Measurements from ENCODE around the gene TMEM205. TPM values are rescaled to one million over a fixed set of nuclear protein-coding genes. Genes with fewer than 3 reads are reported as not detected.
A peak's percentile ranks its signal among the peaks of the same experiment; 100 is the strongest.
"Not testable (repeated sequence)": the region's sequence is repeated elsewhere in the genome, so short reads cannot be mapped to it uniquely, and the experiment has no call there.

The TMEM205 gene
- total and polyA plus RNA-seq, 2 experiments from 2014 or later: 84.6 to 152 TPM

- Histone ChIP-seq H3K27me3 (replicated peaks; ENCODE audit: insufficient read depth) (no peaks in the 10 kb centered on the region), H3K27ac (no peak overlapping the region), H4K20me1 (ENCODE audit: insufficient read depth) (no peaks in the 10 kb centered on the region), H3K9ac (peak overlapping the region; percentile 85), H3K9me2 (ENCODE audit: insufficient read depth) (no peaks in the 10 kb centered on the region), H3K4me2 (ENCODE audit: unreplicated experiment) (peak overlapping the region; percentile 84), H3K4me1 (ENCODE audit: insufficient read depth) (peaks cover 16% of the 10 kb centered on the region), H3K9me3 (ENCODE audit: low read depth) (no peaks in the 10 kb centered on the region), H3F3A (ENCODE audit: insufficient read depth) (peaks cover 21% of the 10 kb centered on the region), H2AFZ (peak overlapping the region; percentile 94; the same call in 1 of the 2 replicates), H3K79me2 (ENCODE audit: insufficient read depth) (no peaks in the 10 kb centered on the region), H3K4me3 (peak overlapping the region; percentile 85), H3K36me3 (ENCODE audit: low read depth) (no peaks in the 10 kb centered on the region)
- TF ChIP-seq EZH2 (IDR thresholded peaks at IDR 0.05; ENCODE audit: insufficient read depth, poor library complexity, severe bottlenecking) (no peak), EZH2phosphoT487 (IDR thresholded peaks at IDR 0.05; ENCODE audit: insufficient read depth, low read depth) (no peak)
- DNase-seq: peak; percentile 40
- 38 to 42% methylated on average over 15 of the region's 15 CpGs for WGBS, 2 experiments (ENCODE audit: low coverage in 1 of 2, low lambda C conversion rate in 2 of 2, missing lambda C conversion rate in 2 of 2)
- in situ Hi-C loops (cut with MboI): no loop called here
These were observed 805 bp downstream of the TMEM205 start for GRCh38 chr19:11345122-11345803.

DNA sequence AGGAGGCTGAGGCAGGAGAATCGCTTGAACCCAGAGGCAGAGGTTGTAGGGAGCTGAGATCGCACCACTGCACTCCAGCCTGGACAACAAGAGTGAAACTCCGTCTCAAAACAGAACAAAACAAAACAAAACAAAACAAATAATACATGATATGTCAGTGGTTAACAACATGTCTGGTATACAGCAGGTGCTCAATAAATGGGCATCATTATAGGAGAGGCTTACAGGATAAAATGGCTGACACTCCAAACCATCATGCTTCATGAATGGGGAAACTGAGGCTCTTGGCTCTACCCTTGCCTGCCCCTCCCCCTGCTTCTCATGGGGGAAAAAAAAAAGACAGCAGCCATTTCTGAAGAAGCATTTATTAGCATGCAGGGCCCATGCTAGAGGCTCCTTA, 3.6 kb downstream of the TMEM205 start:
- Histone ChIP-seq H3K27me3 (replicated peaks; ENCODE audit: insufficient read depth) (no peaks in the 10 kb centered on the region), H3K4me3 (no peak overlapping the region), H3K9me2 (ENCODE audit: insufficient read depth) (no peaks in the 10 kb centered on the region), H3K36me3 (ENCODE audit: low read depth) (no peaks in the 10 kb centered on the region), H3K79me2 (ENCODE audit: insufficient read depth) (no peaks in the 10 kb centered on the region), H3K9me3 (ENCODE audit: low read depth) (no peaks in the 10 kb centered on the region), H3K27ac (no peak overlapping the region), H4K20me1 (ENCODE audit: insufficient read depth) (no peaks in the 10 kb centered on the region), H3K9ac (no peak overlapping the region), H3K4me1 (ENCODE audit: insufficient read depth) (peaks cover 21% of the 10 kb centered on the region), H3K4me2 (ENCODE audit: unreplicated experiment) (no peak overlapping the region), H2AFZ (no peak overlapping the region), H3F3A (ENCODE audit: insufficient read depth) (peaks cover 21% of the 10 kb centered on the region)
- in situ Hi-C loops (cut with MboI): no loop called here
- WGBS, 2 experiments (ENCODE audit: low coverage in 1 of 2, low lambda C conversion rate in 2 of 2, missing lambda C conversion rate in 2 of 2): 87 to 88% methylated on average over 3 of the region's 3 CpGs
- DNase-seq: no peak
- no peak for TF ChIP-seq EZH2phosphoT487 (IDR thresholded peaks at IDR 0.05; ENCODE audit: insufficient read depth, low read depth)
- TF ChIP-seq EZH2 (IDR thresholded peaks at IDR 0.05; ENCODE audit: insufficient read depth, poor library complexity, severe bottlenecking): no peak

- H4K20me1 ChIP-seq (ENCODE audit: insufficient read depth); H3K79me2 ChIP-seq (ENCODE audit: insufficient read depth); in situ Hi-C loops (cut with MboI); H3K9me3 ChIP-seq (ENCODE audit: low read depth); H3K36me3 ChIP-seq (ENCODE audit: low read depth); H3K9me2 ChIP-seq (ENCODE audit: insufficient read depth); DNase-seq; H3K27ac ChIP-seq; H3K27me3 ChIP-seq (replicated peaks; ENCODE audit: insufficient read depth): not testable (repeated sequence)
- H3K9ac ChIP-seq: peak overlapping the region; percentile 68; the same call in 1 of the 2 replicates
- H2AFZ ChIP-seq: peak overlapping the region; percentile 90
- 64 to 67% methylated on average over 8 of the region's 8 CpGs for WGBS, 2 experiments (ENCODE audit: low coverage in 1 of 2, low lambda C conversion rate in 2 of 2, missing lambda C conversion rate in 2 of 2)
- peak overlapping the region; percentile 78 for H3K4me3 ChIP-seq
- H3F3A ChIP-seq (ENCODE audit: insufficient read depth): peaks cover 15% of the 10 kb centered on the region
- peaks cover 16% of the 10 kb centered on the region for H3K4me1 ChIP-seq (ENCODE audit: insufficient read depth)
- peak overlapping the region; percentile 87 for H3K4me2 ChIP-seq (ENCODE audit: unreplicated experiment)
These were observed 6.0 kb downstream of the TMEM205 start for GRCh38 chr19:11340099-11340467.

DNA sequence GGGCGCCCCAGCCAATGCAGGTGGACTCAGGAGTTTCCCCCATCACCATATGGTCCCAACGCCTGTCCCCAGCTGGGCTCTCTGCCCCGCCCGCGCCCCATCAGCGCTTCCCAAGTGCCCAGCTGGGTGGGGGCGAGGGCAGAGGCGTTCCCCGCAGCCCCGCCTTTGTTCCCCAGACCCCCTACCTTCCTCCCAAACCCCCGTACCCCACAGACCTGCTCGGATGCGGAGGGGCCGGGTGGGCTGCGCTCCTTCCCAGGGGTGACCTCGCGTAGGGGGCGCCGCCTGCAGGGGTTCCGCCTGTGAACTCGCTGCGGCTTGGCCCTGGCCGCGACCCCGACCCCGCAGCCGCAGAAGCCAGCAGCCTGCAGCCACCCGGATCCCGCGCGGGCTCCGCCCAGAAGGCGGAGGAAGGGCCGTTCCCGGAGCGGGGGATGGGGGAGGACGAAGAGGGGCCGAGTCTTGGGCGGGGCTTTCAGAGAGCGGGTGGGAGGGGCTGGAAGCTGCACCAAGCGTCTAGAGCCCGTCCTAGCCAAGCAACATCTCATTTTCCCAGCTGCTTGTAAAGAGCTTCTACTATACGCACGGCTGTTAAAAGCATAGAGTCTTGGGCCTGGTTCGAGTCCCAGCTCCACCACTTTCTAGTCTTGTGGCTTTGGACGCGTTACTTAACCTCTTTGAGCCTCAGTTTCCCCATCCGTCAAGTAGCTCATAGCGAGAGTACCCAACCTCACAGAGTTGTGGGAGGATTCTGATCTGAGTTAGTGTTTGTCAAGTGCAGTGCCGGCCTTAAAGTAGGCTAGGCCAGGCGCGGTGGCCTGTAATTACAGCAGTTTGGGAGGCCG, 6.6 kb downstream of the TMEM205 start, which contains the start of gene RAB3D:
TSS of gene RAB3D (minus strand) at position 404 of the 845 bp plus-strand sequence. CDS start 2,258 bp downstream, outside the sequence.
- H3K79me2 ChIP-seq (ENCODE audit: insufficient read depth): no peaks in the 10 kb centered on the region
- peak within 1 kb of the TSS; percentile 87 for H3K4me2 ChIP-seq (ENCODE audit: unreplicated experiment)
- H3K27ac ChIP-seq: no peak within 1 kb of the TSS
- H2AFZ ChIP-seq: peak within 1 kb of the TSS; percentile 90
- DNase-seq: peak; percentile 94
- H3K27me3 ChIP-seq (replicated peaks; ENCODE audit: insufficient read depth): no peaks in the 10 kb centered on the region
- WGBS, 2 experiments (ENCODE audit: low coverage in 1 of 2, low lambda C conversion rate in 2 of 2, missing lambda C conversion rate in 2 of 2): 2 to 6% methylated on average over 31 to 53 of the region's 53 CpGs
- H3F3A ChIP-seq (ENCODE audit: insufficient read depth): peaks cover 10% of the 10 kb centered on the region
- no peak for TF ChIP-seq EZH2 (IDR thresholded peaks at IDR 0.05; ENCODE audit: insufficient read depth, poor library complexity, severe bottlenecking)
- no peak for TF ChIP-seq EZH2phosphoT487 (IDR thresholded peaks at IDR 0.05; ENCODE audit: insufficient read depth, low read depth)
- in situ Hi-C loops (cut with MboI): no loop called here
- H3K9me2 ChIP-seq (ENCODE audit: insufficient read depth): no peaks in the 10 kb centered on the region
- no peaks in the 10 kb centered on the region for H4K20me1 ChIP-seq (ENCODE audit: insufficient read depth)
- peak within 1 kb of the TSS; percentile 68 for H3K9ac ChIP-seq
- H3K36me3 ChIP-seq (ENCODE audit: low read depth): no peaks in the 10 kb centered on the region
- no peaks in the 10 kb centered on the region for H3K9me3 ChIP-seq (ENCODE audit: low read depth)
- H3K4me3 ChIP-seq: peak within 1 kb of the TSS; percentile 78
- H3K4me1 ChIP-seq (ENCODE audit: insufficient read depth): peaks cover 13% of the 10 kb centered on the region
